AG09319 (cell line): ENCODE measurements around the gene MDM4.

ENCODE experiments used
- DNase-seq: peaks from one replicate; pipeline ENCODE4 v3.0.0-alpha.2; 2010; ENCODE audit warnings: low read depth; ENCODE audit errors: extremely low read depth
- TF ChIP-seq, protein P1 (sequence below): IDR thresholded peaks from 2 replicates; pipeline ENCODE4 v1.5.1; 2011; ENCODE audit warnings: low read depth, mild to moderate bottlenecking, inconsistent platforms, low read length, moderate library complexity

The MDM4 gene

DNA sequence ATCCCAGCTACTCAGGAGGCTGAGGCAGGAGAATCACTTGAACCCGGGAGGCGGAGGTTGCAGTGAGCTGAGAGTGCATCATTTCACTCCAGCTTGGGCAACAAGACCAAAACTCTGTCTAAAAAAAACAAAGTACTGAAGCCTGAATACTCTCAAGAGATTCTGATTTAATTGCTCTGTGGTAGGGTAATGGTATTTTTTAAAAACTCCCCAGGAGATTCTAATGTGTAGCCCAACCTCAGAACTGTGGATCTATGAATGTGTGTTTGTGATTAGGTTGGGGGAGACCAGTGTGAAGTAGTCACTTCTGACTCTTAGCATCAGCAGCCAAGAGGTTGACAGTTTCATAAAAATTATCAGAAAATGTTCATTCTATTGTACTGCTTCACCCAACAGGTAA, 43.5 kb upstream of the MDM4 start:
- TF ChIP-seq, protein P1, sequence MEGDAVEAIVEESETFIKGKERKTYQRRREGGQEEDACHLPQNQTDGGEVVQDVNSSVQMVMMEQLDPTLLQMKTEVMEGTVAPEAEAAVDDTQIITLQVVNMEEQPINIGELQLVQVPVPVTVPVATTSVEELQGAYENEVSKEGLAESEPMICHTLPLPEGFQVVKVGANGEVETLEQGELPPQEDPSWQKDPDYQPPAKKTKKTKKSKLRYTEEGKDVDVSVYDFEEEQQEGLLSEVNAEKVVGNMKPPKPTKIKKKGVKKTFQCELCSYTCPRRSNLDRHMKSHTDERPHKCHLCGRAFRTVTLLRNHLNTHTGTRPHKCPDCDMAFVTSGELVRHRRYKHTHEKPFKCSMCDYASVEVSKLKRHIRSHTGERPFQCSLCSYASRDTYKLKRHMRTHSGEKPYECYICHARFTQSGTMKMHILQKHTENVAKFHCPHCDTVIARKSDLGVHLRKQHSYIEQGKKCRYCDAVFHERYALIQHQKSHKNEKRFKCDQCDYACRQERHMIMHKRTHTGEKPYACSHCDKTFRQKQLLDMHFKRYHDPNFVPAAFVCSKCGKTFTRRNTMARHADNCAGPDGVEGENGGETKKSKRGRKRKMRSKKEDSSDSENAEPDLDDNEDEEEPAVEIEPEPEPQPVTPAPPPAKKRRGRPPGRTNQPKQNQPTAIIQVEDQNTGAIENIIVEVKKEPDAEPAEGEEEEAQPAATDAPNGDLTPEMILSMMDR: no peak
- DNase-seq: no peak

DNA sequence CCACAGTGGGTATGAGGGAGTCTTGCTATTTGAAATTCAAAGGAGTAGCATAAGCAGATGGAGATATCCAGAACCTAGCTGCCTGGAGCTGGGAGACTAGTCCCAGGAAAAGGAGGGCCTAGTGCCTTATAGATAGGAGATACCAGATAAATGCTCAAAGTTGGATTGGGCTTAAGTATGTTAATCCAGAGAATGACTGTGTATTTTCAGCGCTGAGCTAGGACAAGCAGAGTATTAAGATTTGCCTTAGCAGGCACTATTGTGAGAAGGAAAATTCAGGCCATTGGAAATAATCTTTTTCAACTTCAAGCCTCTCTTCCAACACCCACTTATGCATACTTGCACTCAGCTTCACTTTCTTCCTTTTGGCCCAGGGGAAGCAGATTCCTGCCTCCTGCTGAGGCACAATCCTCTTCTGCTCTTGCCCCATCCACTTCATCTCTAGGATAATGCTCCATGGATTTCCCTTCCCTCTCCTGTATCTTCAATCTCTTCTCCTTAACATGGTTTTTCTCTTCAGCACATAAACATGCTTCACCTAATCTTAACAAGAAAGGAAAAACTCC, 42.7 kb upstream of the MDM4 start:
- TF ChIP-seq, protein P1: no peak
- DNase-seq: no peak

DNA sequence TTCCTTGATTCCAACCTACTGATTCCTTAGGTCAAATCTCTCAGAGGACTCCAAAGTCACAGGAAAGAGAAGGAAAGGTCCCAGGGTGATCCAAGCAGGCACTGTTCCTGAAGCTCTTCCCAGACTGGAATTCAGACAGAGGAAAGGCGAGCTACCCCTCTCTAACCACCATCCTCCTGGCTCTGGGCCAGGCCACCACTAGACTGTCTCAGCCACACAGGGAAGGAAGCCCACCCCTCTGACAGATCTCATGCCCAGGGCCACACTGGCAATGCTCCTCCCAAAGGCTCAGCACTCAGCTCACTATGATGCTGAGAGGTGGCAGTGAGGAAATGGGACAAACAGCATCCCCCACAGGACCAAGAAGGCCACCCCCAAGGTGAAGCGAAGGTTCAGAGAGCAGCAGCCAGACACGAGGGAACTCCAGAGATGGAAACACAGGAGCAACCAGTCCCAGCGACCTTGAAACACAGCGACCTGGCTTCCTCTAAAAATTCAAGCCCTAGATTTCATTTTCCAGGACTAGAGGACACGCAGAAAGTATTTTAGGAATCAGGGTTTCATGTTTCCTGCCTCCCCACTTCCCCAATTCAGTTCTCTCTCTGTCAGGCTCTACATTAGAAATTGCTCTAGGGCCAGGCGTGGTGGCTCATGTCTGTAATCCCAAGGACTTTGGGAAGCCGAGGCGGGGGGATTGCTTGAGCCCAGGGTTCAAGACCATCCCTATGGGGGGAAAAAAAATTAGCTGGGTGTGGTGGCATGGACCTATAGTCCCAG, 40.4 kb upstream of the MDM4 start:
- TF ChIP-seq, protein P1: no peak
- DNase-seq: no peak

DNA sequence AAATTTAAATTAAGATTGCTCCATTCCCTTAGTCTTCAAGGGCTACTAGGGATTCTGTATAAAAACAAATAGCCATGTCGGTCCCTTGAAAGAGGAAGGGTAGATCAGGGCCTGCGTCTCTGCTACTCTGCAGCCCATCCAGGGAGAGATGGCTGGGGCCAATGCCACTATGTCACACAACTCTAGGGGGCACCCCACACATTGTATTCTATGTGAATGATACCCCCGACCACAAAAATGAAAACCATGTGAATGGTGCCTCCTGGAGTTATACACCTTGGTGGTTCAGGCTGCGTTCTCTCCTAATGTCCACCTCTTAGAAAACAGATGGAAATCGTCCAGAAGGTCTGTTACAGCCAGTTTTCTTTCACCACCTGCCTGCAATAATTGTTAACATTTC, 39.6 kb upstream of the MDM4 start:
- DNase-seq: no peak
- TF ChIP-seq, protein P1: no peak

DNA sequence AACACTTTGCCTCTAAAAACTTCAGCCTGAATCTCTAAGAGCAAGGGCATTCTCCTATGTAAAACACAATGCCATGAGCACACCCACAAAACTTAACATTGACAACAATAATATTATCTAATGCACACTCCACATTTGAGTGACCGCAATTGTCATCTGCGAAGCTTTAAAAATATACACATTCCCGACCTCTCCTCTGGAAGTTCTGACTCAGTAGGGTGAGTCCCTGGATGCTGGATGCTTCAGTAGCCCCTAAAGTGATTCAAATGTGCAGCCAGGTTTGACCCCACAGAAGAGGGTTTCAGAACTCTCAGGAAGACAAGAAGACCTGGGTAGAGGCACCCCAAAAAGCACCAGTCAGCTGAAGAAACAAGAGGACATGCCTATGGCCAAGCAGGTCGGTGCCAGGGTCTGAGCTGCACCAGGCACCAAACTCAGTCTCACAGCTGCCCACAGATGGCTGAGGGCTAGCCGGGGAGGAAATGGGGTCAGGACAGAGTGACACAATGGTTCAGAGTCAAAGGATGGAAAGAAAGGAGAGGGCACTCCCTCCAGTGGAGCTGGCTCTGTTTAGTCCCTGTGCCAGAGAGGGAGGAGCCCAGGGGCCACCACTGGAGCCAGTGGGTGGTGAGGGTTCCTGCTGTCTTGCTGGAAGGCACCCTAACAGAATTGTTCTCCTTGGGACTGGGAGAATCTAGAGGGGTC, 39.0 kb upstream of the MDM4 start:
- TF ChIP-seq, protein P1: no peak
- DNase-seq: no peak

DNA sequence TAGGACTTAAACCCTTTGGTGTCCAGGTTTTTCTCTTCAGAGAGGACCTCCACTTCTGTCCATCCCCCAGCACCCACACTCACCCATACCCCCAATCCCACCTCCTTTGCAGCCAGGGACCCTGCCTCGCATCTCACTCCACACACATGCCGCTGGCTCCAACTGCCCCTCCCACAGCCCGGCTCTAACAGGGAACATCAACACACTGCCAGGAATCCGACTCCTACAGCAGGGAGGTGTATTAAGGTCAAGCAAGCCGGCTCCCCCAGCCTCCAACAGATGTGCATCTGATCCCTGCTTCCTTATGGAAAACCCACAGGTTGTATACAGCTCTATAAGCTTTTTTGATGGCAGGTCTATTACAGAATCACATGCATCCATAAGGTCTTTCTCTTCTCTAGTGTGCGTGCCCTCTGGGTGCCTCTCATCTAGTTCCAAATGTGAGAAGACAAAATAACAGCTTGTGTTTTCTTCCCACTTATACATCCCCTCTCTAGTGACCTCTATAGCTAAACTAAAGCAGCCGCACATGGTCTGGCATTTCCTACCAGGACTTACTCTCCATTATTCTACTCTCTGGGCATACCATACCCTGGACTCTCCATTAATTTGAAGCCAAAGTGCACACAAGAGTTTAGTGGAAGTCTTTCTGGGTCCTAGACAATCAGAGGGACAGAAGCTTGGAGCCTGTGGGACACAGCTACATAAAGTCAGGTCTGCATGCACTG, 37.9 kb upstream of the MDM4 start:
- TF ChIP-seq, protein P1: no peak
- no peak for DNase-seq
